Right lobe of liver (tissue), 4 donors: ENCODE data around the gene ZNF609.

ENCODE experiments used
- POLR2A ChIP-seq: fragments of 450-650 bp; IDR thresholded peaks from one replicate; pipeline ENCODE4 v1.6.1; 2017; ENCODE audit warnings: antibody characterized with exemption, mild to moderate bottlenecking
- TF ChIP-seq, protein P1 (sequence below), 4 donors: fragments of 200-600 bp in 3 of 4; fragments of 450-650 bp in 1 of 4; IDR thresholded peaks; one replicate each; pipeline versions ENCODE4 v1.5.1 to v1.8.0; 2016 to 2022; ENCODE audit warnings: antibody characterized with exemption in 4 of 4, mild to moderate bottlenecking in 2 of 4
- donor health status: DM: no; HTN: no; CAD: no.
- donor health status: DM: no; HTN: no; CAD: no.
- donor health status: DM: no; HTN: yes; CAD: no.

- TF ChIP-seq, protein P1, sequence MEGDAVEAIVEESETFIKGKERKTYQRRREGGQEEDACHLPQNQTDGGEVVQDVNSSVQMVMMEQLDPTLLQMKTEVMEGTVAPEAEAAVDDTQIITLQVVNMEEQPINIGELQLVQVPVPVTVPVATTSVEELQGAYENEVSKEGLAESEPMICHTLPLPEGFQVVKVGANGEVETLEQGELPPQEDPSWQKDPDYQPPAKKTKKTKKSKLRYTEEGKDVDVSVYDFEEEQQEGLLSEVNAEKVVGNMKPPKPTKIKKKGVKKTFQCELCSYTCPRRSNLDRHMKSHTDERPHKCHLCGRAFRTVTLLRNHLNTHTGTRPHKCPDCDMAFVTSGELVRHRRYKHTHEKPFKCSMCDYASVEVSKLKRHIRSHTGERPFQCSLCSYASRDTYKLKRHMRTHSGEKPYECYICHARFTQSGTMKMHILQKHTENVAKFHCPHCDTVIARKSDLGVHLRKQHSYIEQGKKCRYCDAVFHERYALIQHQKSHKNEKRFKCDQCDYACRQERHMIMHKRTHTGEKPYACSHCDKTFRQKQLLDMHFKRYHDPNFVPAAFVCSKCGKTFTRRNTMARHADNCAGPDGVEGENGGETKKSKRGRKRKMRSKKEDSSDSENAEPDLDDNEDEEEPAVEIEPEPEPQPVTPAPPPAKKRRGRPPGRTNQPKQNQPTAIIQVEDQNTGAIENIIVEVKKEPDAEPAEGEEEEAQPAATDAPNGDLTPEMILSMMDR (IDR thresholded peaks at IDR 0.05), result no peak
- peak; percentile 68 for TF ChIP-seq POLR2A
Observed at GRCh38 chr15:64702816-64703631, 242.6 kb downstream of the ZNF609 start.
